Right atrium auricular region (tissue), 2 donors: ENCODE results near the gene ARHGAP6. TPM values are rescaled to one million over a fixed set of nuclear protein-coding genes. Genes with fewer than 3 reads are reported as not detected.

Source experiments
- DNase-seq: peaks from one replicate; pipeline ENCODE4 v3.0.0-alpha.2; 2019; ENCODE audit warnings: low spot score
- H3K27ac ChIP-seq, 2 donors: fragments of 200-600 bp; sonication (generic); 1 replicate in 1 of 2; 2 replicates in 1 of 2; pipeline ENCODE4 v1.5.1; 2016 to 2019
- H3K27me3 ChIP-seq, 2 donors: fragments of 200-600 bp; sonication (generic); one replicate each; pipeline versions ENCODE4 v1.5.1 to v1.6.0; 2017 to 2019
- H3K36me3 ChIP-seq: fragments of 200-600 bp; sonication (generic); one replicate; pipeline ENCODE4 v1.5.1; 2016
- H3K4me1 ChIP-seq, 2 donors: fragments of 200-600 bp; sonication (generic); one replicate each; pipeline versions ENCODE4 v1.5.1 to v1.6.0; 2017 to 2019
- H3K4me3 ChIP-seq, 2 donors: fragments of 200-600 bp; sonication (generic); 1 replicate in 1 of 2; 2 replicates in 1 of 2; pipeline ENCODE4 v1.5.1; 2017 to 2019; ENCODE audit warnings: mild to moderate bottlenecking in 1 of 2, moderate library complexity in 1 of 2
- H3K9me3 ChIP-seq, 2 donors: fragments of 200-600 bp; sonication (generic); one replicate each; pipeline ENCODE4 v1.5.1; 2019
- total RNA-seq, 2 donors: library from RNA; depleted of rRNA; stranded (reverse); fragments of >200 nt; gene quantifications; one replicate each; pipeline ENCODE4 v1.1.0, GENCODE V29; 2016
- TF ChIP-seq, protein P1 (sequence below), 2 donors: fragments of 200-600 bp; sonication (generic); IDR thresholded peaks; one replicate each; pipeline ENCODE4 v1.5.1; 2019; ENCODE audit warnings: antibody characterized with exemption in 2 of 2

The ARHGAP6 gene
- total RNA-seq, 2 donors from 2014 or later = 5.1 to 9.4 TPM

- no peak for DNase-seq
- Histone ChIP-seq H3K4me3 (no peak overlapping the region), H3K9me3 (no peaks in the 10 kb centered on the region), H3K27me3 (no peaks in the 10 kb centered on the region), H3K4me1 (no peaks in the 10 kb centered on the region), H3K36me3 (no peaks in the 10 kb centered on the region), H3K27ac (no peak overlapping the region)
- TF ChIP-seq, protein P1, sequence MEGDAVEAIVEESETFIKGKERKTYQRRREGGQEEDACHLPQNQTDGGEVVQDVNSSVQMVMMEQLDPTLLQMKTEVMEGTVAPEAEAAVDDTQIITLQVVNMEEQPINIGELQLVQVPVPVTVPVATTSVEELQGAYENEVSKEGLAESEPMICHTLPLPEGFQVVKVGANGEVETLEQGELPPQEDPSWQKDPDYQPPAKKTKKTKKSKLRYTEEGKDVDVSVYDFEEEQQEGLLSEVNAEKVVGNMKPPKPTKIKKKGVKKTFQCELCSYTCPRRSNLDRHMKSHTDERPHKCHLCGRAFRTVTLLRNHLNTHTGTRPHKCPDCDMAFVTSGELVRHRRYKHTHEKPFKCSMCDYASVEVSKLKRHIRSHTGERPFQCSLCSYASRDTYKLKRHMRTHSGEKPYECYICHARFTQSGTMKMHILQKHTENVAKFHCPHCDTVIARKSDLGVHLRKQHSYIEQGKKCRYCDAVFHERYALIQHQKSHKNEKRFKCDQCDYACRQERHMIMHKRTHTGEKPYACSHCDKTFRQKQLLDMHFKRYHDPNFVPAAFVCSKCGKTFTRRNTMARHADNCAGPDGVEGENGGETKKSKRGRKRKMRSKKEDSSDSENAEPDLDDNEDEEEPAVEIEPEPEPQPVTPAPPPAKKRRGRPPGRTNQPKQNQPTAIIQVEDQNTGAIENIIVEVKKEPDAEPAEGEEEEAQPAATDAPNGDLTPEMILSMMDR (IDR thresholded peaks at IDR 0.05) = no peak
These were observed 36.7 kb upstream of the ARHGAP6 start for GRCh38 chrX:11702420-11702819.

- Histone ChIP-seq H3K27me3 (no peaks in the 10 kb centered on the region), H3K4me3 (no peak overlapping the region), H3K36me3 (no peaks in the 10 kb centered on the region), H3K9me3 (no peaks in the 10 kb centered on the region), H3K27ac (no peak overlapping the region), H3K4me1 (no peaks in the 10 kb centered on the region)
- TF ChIP-seq, protein P1 (IDR thresholded peaks at IDR 0.05) = no peak
- DNase-seq = no peak
These were observed 33.0 kb upstream of the ARHGAP6 start for GRCh38 chrX:11698702-11699101.

DNA sequence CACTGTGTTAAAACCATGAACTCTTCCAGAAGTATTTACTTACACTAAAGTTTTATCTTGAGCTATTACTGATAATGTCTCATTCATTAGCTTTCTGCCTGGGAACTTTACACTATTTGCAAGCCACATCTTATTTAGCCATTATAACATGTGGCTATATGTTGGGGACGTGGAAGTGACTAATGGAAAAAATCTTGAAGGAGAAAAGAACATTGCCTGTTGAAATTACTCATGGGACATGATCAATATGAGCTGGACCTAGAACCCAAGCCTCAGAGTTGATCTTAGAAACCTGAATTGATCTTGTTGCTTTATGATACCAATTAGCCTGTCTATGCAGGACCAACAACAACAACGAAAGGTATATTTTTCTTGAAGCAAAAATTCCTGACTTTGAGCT is 22.5 kb upstream of the ARHGAP6 start:
- no peaks in the 10 kb centered on the region for H3K9me3 ChIP-seq

GRCh38 chrX:11687157-11687556 is 21.4 kb upstream of the ARHGAP6 start:
- H3K9me3 ChIP-seq = no peaks in the 10 kb centered on the region
- H3K27ac ChIP-seq = no peak overlapping the region
- no peaks in the 10 kb centered on the region for H3K36me3 ChIP-seq
- DNase-seq = no peak
- H3K4me3 ChIP-seq = no peak overlapping the region
- TF ChIP-seq, protein P1 (IDR thresholded peaks at IDR 0.05) = no peak
- no peaks in the 10 kb centered on the region for H3K27me3 ChIP-seq
- no peaks in the 10 kb centered on the region for H3K4me1 ChIP-seq

More for the DNA sequence above, 22.5 kb upstream of the ARHGAP6 start:
- no peaks in the 10 kb centered on the region for H3K36me3 ChIP-seq
- no peak overlapping the region for H3K4me3 ChIP-seq
- no peak overlapping the region for H3K27ac ChIP-seq
- no peaks in the 10 kb centered on the region for H3K27me3 ChIP-seq
- no peak for DNase-seq
- TF ChIP-seq, protein P1 (IDR thresholded peaks at IDR 0.05) = no peak
- no peaks in the 10 kb centered on the region for H3K4me1 ChIP-seq

- Histone ChIP-seq H3K27ac (no peak overlapping the region), H3K9me3 (no peaks in the 10 kb centered on the region), H3K4me1 (no peaks in the 10 kb centered on the region), H3K36me3 (no peaks in the 10 kb centered on the region), H3K27me3 (no peaks in the 10 kb centered on the region), H3K4me3 (no peak overlapping the region)
- no peak for DNase-seq
- TF ChIP-seq, protein P1 (IDR thresholded peaks at IDR 0.05) = no peak
These were observed 17.3 kb upstream of the ARHGAP6 start for GRCh38 chrX:11683057-11683456.

DNA sequence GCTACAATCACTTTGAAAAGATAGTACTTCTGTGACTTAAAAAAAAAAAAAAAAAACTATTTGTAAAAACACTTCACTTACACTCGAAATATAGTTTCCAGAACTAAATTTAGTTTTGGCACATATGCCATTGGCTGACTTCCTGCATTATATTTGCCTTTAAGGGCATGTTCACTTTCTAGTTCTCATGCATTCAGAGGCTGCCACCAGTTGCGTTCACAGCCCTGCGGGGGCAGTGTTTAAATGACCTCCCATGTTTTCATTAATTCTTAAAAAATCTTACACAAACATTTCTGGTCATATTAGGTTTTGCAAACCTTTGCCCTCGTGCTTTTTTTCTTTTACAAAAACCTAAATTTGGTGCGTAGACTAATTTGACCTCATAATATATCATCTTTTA is 12.4 kb upstream of the ARHGAP6 start:
- Histone ChIP-seq H3K27ac (no peak overlapping the region), H3K9me3 (no peaks in the 10 kb centered on the region)
- TF ChIP-seq, protein P1 (IDR thresholded peaks at IDR 0.05) = no peak

More for the DNA sequence above, 12.4 kb upstream of the ARHGAP6 start:
- Histone ChIP-seq H3K4me3 (no peak overlapping the region), H3K27me3 (no peaks in the 10 kb centered on the region), H3K36me3 (no peaks in the 10 kb centered on the region), H3K4me1 (no peaks in the 10 kb centered on the region)
- no peak for DNase-seq
